Iris pigment epithelial cell (primary cell): Measurements from ENCODE around the gene ALPP.
"Not testable (repeated sequence)": the region's sequence is repeated elsewhere in the genome, so short reads cannot be mapped to it uniquely, and the experiment has no call there.

Experiments
- DNase-seq: peaks from one replicate; pipeline ENCODE4 v3.0.0-alpha.2; 2011; ENCODE audit warnings: low read depth

ALPP gene

GRCh38 chr2:232422051-232422450 is 43.5 kb downstream of the ALPP start:
- DNase-seq = no peak

DNA sequence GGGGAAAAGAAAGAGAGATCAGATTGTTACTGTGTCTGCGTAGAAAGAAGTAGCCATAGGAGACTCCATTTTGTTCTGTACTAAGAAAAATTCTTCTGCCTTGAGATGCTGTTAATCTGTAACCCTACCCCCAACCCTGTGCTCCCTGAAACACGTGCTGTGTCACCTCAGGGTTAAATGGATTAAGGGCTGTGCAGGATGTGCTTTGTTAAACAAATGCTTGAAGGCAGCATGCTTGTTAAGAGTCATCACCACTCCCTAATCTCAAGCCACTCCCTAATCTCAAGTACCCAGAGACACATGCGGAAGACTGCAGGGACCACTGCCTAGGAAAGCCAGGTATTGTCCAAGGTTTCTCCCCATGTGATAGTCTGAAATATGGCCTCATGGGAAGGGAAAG is 44.4 kb downstream of the ALPP start:
- not testable (repeated sequence) for DNase-seq

- DNase-seq = not testable (repeated sequence)
Measured at GRCh38 chr2:232423407-232423806, 44.9 kb downstream of the ALPP start.

DNA sequence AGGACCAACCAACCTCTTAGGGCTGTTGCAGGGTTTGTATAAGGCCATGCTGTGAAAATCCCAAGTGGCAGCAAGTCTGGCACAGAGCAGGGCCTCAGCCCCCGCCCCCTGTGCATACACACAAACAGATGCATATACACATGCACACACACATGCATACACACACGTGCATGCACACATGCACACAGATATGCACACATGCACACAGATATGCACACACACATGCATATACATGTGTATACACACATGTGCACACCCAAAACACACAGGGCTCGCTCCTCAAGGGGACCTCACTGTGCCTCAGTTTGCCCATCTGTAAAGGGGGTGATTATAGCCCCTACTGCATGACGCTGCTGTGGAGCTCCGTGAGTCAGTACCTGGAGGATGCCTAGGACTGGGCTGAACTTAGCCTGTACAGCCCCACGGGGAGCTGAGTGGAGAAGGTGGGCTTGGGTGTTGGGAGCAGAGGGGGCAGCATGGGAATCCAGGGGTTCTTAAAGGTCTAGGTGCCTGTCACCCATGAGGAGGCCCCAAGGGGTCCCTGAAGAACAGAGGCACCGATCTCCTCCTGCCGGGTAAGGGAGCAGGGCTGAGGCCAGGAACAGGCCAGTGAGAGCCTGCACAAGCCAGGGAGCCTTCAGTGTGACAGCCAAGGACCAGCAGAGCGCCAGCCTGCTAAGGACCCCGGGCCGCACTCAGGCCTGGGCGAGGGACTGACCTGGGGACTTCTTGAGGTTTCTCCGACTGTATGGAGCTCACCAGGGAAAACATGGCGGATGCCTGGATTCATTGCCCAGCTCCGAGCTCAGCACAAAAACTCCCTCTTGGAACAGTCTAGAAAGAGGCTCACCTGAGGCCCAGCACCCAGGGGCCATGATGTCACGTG is 53.4 kb downstream of the ALPP start:
- no peak for DNase-seq
